ENCODE data around the gene PPFIA1.

Gene PPFIA1

DNA sequence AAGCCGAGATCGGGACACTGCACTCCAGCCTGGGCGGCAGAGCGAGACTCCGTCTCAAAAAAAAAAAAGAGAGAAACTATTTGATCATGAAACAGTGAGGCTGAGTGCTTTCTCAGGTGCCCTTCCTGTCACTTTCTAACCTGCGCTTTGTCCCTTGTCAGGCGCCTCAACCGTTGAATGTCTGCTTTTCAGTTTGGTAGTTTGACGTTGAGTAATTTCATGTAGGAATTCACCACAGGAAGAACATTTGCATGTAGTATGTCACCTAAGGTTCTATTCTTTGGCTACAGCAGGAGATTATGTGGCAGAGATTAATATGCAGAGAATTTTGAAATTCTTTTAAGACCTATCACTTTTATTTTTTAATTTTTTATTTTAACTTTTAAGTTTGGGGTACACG lies 57.2 kb downstream of the PPFIA1 start:
- TF ChIP-seq TEAD4 (IDR thresholded peaks at IDR 0.05) = no peak
- no peak for TF ChIP-seq EGR1 (IDR thresholded peaks at IDR 0.05)
- TF ChIP-seq, protein P1, sequence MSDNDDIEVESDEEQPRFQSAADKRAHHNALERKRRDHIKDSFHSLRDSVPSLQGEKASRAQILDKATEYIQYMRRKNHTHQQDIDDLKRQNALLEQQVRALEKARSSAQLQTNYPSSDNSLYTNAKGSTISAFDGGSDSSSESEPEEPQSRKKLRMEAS (IDR thresholded peaks at IDR 0.05) = no peak
- no peak for TF ChIP-seq CEBPB (IDR thresholded peaks at IDR 0.05)
- no peak for TF ChIP-seq RAD21 (IDR thresholded peaks at IDR 0.05; ENCODE audit: low read depth)
- TF ChIP-seq, protein P2, sequence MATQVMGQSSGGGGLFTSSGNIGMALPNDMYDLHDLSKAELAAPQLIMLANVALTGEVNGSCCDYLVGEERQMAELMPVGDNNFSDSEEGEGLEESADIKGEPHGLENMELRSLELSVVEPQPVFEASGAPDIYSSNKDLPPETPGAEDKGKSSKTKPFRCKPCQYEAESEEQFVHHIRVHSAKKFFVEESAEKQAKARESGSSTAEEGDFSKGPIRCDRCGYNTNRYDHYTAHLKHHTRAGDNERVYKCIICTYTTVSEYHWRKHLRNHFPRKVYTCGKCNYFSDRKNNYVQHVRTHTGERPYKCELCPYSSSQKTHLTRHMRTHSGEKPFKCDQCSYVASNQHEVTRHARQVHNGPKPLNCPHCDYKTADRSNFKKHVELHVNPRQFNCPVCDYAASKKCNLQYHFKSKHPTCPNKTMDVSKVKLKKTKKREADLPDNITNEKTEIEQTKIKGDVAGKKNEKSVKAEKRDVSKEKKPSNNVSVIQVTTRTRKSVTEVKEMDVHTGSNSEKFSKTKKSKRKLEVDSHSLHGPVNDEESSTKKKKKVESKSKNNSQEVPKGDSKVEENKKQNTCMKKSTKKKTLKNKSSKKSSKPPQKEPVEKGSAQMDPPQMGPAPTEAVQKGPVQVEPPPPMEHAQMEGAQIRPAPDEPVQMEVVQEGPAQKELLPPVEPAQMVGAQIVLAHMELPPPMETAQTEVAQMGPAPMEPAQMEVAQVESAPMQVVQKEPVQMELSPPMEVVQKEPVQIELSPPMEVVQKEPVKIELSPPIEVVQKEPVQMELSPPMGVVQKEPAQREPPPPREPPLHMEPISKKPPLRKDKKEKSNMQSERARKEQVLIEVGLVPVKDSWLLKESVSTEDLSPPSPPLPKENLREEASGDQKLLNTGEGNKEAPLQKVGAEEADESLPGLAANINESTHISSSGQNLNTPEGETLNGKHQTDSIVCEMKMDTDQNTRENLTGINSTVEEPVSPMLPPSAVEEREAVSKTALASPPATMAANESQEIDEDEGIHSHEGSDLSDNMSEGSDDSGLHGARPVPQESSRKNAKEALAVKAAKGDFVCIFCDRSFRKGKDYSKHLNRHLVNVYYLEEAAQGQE (IDR thresholded peaks at IDR 0.05; ENCODE audit: low read depth) = no peak
- no peak for TF ChIP-seq TAF1 (IDR thresholded peaks at IDR 0.05; ENCODE audit: low read depth)
- TF ChIP-seq FOXM1 (IDR thresholded peaks at IDR 0.05; ENCODE audit: borderline replicate concordance, low read depth) = no peak
- no peak for TF ChIP-seq TCF12 (IDR thresholded peaks at IDR 0.05; ENCODE audit: low read depth)
- no peak for TF ChIP-seq ZBTB7A (IDR thresholded peaks at IDR 0.05; ENCODE audit: low read depth)
- no peak for TF ChIP-seq CREB1 (IDR thresholded peaks at IDR 0.05; ENCODE audit: low read depth)
- TF ChIP-seq EP300 (IDR thresholded peaks at IDR 0.05; ENCODE audit: borderline replicate concordance) = no peak
- no peak for TF ChIP-seq YY1 (IDR thresholded peaks at IDR 0.05; ENCODE audit: low read depth)
- TF ChIP-seq, protein P3, sequence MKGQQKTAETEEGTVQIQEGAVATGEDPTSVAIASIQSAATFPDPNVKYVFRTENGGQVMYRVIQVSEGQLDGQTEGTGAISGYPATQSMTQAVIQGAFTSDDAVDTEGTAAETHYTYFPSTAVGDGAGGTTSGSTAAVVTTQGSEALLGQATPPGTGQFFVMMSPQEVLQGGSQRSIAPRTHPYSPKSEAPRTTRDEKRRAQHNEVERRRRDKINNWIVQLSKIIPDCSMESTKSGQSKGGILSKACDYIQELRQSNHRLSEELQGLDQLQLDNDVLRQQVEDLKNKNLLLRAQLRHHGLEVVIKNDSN (IDR thresholded peaks at IDR 0.05) = no peak

DNA sequence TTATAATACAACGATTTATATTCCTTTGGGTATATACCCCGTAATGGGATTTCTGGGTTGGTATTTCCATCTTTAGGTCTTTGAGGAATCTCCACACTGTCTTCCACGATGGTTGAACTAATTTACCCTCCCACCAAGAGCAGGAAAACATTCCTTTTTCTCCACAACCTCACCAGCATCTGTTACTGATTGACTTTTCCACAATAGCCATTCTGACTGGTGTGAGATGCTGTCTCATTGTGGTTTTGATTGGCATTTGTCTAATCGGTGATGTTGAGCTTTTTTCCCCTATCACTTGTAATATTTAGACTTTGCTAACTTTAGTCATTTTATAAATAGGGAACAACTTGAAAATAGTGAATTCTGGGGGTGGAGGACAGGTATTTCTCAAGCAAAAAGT lies 58.1 kb downstream of the PPFIA1 start:
- no peak for TF ChIP-seq TAF1 (IDR thresholded peaks at IDR 0.05; ENCODE audit: low read depth)
- TF ChIP-seq TEAD4 (IDR thresholded peaks at IDR 0.05) = no peak
- no peak for TF ChIP-seq TCF12 (IDR thresholded peaks at IDR 0.05; ENCODE audit: low read depth)
- no peak for TF ChIP-seq NFIC (IDR thresholded peaks at IDR 0.05)
- no peak for TF ChIP-seq EGR1 (IDR thresholded peaks at IDR 0.05)
- TF ChIP-seq FOXM1 (IDR thresholded peaks at IDR 0.05; ENCODE audit: borderline replicate concordance, low read depth) = no peak
- TF ChIP-seq, protein P1 (IDR thresholded peaks at IDR 0.05) = no peak
- TF ChIP-seq, protein P3 (IDR thresholded peaks at IDR 0.05) = no peak
- no peak for TF ChIP-seq EP300 (IDR thresholded peaks at IDR 0.05; ENCODE audit: borderline replicate concordance)
- no peak for TF ChIP-seq CREB1 (IDR thresholded peaks at IDR 0.05; ENCODE audit: low read depth)

DNA sequence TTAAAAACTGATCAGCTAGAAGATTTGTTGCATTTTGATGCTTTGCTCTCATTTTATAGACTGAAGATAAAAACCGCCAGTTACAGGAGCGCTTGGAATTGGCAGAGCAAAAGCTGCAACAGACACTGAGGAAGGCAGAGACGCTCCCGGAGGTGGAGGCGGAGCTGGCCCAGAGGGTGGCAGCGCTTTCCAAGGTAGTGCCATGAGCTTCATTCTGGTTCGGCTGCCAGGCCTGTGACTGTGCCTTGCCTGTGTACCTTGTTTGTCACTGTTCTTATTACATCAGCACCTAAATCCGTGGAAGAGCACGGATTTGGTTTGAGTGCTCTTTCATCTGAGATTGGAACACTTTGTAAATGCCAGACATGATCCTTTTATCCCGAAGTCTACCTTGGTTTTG lies 61.4 kb downstream of the PPFIA1 start:
- TF ChIP-seq NFIC (IDR thresholded peaks at IDR 0.05) (no peak), YY1 (IDR thresholded peaks at IDR 0.05; ENCODE audit: low read depth) (no peak), TEAD4 (IDR thresholded peaks at IDR 0.05) (no peak), FOXM1 (IDR thresholded peaks at IDR 0.05; ENCODE audit: borderline replicate concordance, low read depth) (no peak), CREB1 (IDR thresholded peaks at IDR 0.05; ENCODE audit: low read depth) (no peak), RAD21 (IDR thresholded peaks at IDR 0.05; ENCODE audit: low read depth) (no peak), EP300 (IDR thresholded peaks at IDR 0.05; ENCODE audit: borderline replicate concordance) (no peak), ZBTB7A (IDR thresholded peaks at IDR 0.05; ENCODE audit: low read depth) (no peak), TAF1 (IDR thresholded peaks at IDR 0.05; ENCODE audit: low read depth) (no peak), TCF12 (IDR thresholded peaks at IDR 0.05; ENCODE audit: low read depth) (no peak), EGR1 (IDR thresholded peaks at IDR 0.05) (no peak), CEBPB (IDR thresholded peaks at IDR 0.05) (no peak)
- TF ChIP-seq, protein P2 (IDR thresholded peaks at IDR 0.05; ENCODE audit: low read depth) = no peak
- TF ChIP-seq, protein P3 (IDR thresholded peaks at IDR 0.05) = no peak
- TF ChIP-seq, protein P1 (IDR thresholded peaks at IDR 0.05) = no peak

DNA sequence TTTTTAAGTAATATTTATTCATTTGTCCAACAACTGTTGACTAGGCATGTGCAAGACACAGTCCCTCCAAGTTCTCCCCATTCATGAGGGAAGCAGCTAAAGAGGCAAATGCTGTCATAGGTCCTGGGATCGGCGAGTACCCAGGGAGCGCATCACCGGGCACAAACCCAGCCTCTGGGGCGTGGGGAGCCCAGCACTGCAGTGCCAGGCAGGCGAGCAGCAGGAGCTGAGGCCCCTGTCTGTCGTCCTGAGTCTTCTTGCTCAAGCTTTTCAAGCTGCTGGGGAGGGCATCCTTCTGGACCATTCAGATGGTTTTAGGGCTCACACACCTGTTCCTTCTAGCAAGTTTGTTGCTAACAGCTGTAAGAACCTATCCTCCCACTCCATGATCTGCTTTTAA lies 62.1 kb downstream of the PPFIA1 start:
- TF ChIP-seq, protein P3 (IDR thresholded peaks at IDR 0.05) = no peak
- TF ChIP-seq, protein P2 (IDR thresholded peaks at IDR 0.05; ENCODE audit: low read depth) = no peak
- no peak for TF ChIP-seq CEBPB (IDR thresholded peaks at IDR 0.05)
- no peak for TF ChIP-seq RAD21 (IDR thresholded peaks at IDR 0.05; ENCODE audit: low read depth)
- no peak for TF ChIP-seq EGR1 (IDR thresholded peaks at IDR 0.05)
- TF ChIP-seq CREB1 (IDR thresholded peaks at IDR 0.05; ENCODE audit: low read depth) = no peak
- TF ChIP-seq, protein P1 (IDR thresholded peaks at IDR 0.05) = no peak
- no peak for TF ChIP-seq TAF1 (IDR thresholded peaks at IDR 0.05; ENCODE audit: low read depth)
- no peak for TF ChIP-seq NFIC (IDR thresholded peaks at IDR 0.05)
- TF ChIP-seq EP300 (IDR thresholded peaks at IDR 0.05; ENCODE audit: borderline replicate concordance) = no peak
- TF ChIP-seq ZBTB7A (IDR thresholded peaks at IDR 0.05; ENCODE audit: low read depth) = no peak
- no peak for TF ChIP-seq YY1 (IDR thresholded peaks at IDR 0.05; ENCODE audit: low read depth)
- TF ChIP-seq TEAD4 (IDR thresholded peaks at IDR 0.05) = no peak
- no peak for TF ChIP-seq TCF12 (IDR thresholded peaks at IDR 0.05; ENCODE audit: low read depth)
